Heart left ventricle (tissue), 16 donors: ENCODE measurements around the gene PCBD1. TPM values are rescaled to one million over a fixed set of nuclear protein-coding genes. Genes with fewer than 3 reads are reported as not detected.

Experiments
- ATAC-seq, 4 donors: fragments of 200-7000 bp; cut with Tn5 transposase; one replicate each; pipeline ENCODE4 v1.9.1; 2020 to 2022; ENCODE audit warnings: moderate library complexity in 4 of 4, mild to moderate bottlenecking in 3 of 4, moderate number of reproducible peaks in 1 of 4
- DNase-seq, 5 donors: peaks; one replicate each; pipeline ENCODE4 v3.0.0-alpha.2; 2020
- H3K27ac ChIP-seq, 12 donors: fragments of 200-600 bp; sonication (generic) in 4 of 12; one replicate each; pipeline versions ENCODE4 v1.5.0 to v1.8.0; 2016 to 2022; ENCODE audit warnings: mild to moderate bottlenecking in 2 of 12
- H3K27me3 ChIP-seq, 9 donors: fragments of 200-600 bp; sonication (generic) in 2 of 9; one replicate each; pipeline versions ENCODE4 v1.5.1 to v1.8.0; 2016 to 2022; ENCODE audit warnings: mild to moderate bottlenecking in 3 of 9
- H3K36me3 ChIP-seq, 9 donors: fragments of 200-600 bp; sonication (generic) in 2 of 9; one replicate each; pipeline versions ENCODE4 v1.5.0 to v1.8.0; 2018 to 2022; ENCODE audit warnings: mild to moderate bottlenecking in 2 of 9
- H3K4me1 ChIP-seq, 12 donors: fragments of 200-600 bp; sonication (generic) in 4 of 12; one replicate each; pipeline versions ENCODE4 v1.5.0 to v1.8.0; 2016 to 2022; ENCODE audit warnings: mild to moderate bottlenecking in 3 of 12
- H3K4me3 ChIP-seq, 12 donors: fragments of 200-600 bp; sonication (generic) in 4 of 12; one replicate each; pipeline versions ENCODE4 v1.5.0 to v1.8.0; 2017 to 2022; ENCODE audit warnings: mild to moderate bottlenecking in 9 of 12, moderate library complexity in 4 of 12
- H3K9me3 ChIP-seq, 12 donors: fragments of 200-600 bp; sonication (generic) in 4 of 12; one replicate each; pipeline versions ENCODE4 v1.5.0 to v1.8.0; 2016 to 2022; ENCODE audit warnings: mild to moderate bottlenecking in 1 of 12
- CTCF ChIP-seq, 12 donors: fragments of 200-600 bp; sonication (generic) in 4 of 12; IDR thresholded peaks; one replicate each; pipeline versions ENCODE4 v1.5.0 to v1.8.0; 2018 to 2022; ENCODE audit warnings: antibody characterized with exemption in 12 of 12, mild to moderate bottlenecking in 5 of 12
- POLR2A ChIP-seq, 2 donors: fragments of 450-650 bp; IDR thresholded peaks; one replicate each; pipeline ENCODE4 v1.6.1; 2017; ENCODE audit warnings: antibody characterized with exemption in 2 of 2, mild to moderate bottlenecking in 2 of 2, moderate library complexity in 2 of 2
- WGBS, 4 donors: extraction: QIAGEN DNeasy Blood & Tissue Kit in 2 of 4; methylation state at CpG; one replicate each; pipeline versions ENCODE4 v1.1.5 to v1.1.7; 2013 to 2018; 5-methylcytosine and 5-hydroxymethylcytosine counted together
- intact Hi-C, 10 donors: fragments of 100-400 bp; cut with DNase I; formaldehyde crosslinking; loops; one replicate each; pipeline versions ENCODE4 v1.11.1 to v1.14.2; 2022
- polyA plus RNA-seq, 2 donors: library from polyadenylated mRNA; stranded (reverse); fragments of 200-250 nt; gene quantifications; one replicate each; pipeline ENCODE4 v1.2.3, GENCODE V29; 2013
- total RNA-seq, 9 donors: library from RNA; depleted of rRNA in 2 of 9; stranded (reverse); fragments of >200 nt in 2 of 9; fragmentation: NEBNext Ultra II Directional in 3 of 9; extraction: Animal tissue kit (Norgen Biotek cat#: 25700) in 3 of 9; gene quantifications; one replicate each; pipeline versions ENCODE4 v1.1.0 to v1.2.4, GENCODE V29; 2016 to 2023
- donor health status: ischemic (EF 13 %, LVEDD 7.1; RV severe dilation, severe dysfunction).
- donor health status: healthy with polysubstance abuse.
- donor health status: DM: no; HTN: yes; CAD: no.
- donor health status: DM: no; HTN: no; CAD: no.
- donor health status: ischemic (EF 25% LVEDD 6.9; RV normal size, moderate dysfunction).
- donor health status: ischemic (EF 25% LVEDD 5.7; RV mildly dilated, moderate dysfunction).
- donor health status: healthy.
- donor health status: DM: yes; HTN: yes; CAD: no.
- donor health status: ischemic (EF 35%, LVEDD 5.7; RV mildly dilated, moderate dysfunction).
- donor health status: nonischemic (EF 11% LVEDD 7.7; RV severe dilation, severe dysfunction).
- donor health status: DM: yes; HTN: yes; CAD: no.
- donor health status: PGD.
- donor health status: ischemic (EF 29% LVEDD 5.4; RV normal size, mild dysfunction).
- donor health status: nonischemic (EF 23%, LVEDD 6.1; RV moderate dilation, normal function).

PCBD1 gene
- total and polyA plus RNA-seq, 11 donors: 103 to 189 (median 144) TPM

DNA sequence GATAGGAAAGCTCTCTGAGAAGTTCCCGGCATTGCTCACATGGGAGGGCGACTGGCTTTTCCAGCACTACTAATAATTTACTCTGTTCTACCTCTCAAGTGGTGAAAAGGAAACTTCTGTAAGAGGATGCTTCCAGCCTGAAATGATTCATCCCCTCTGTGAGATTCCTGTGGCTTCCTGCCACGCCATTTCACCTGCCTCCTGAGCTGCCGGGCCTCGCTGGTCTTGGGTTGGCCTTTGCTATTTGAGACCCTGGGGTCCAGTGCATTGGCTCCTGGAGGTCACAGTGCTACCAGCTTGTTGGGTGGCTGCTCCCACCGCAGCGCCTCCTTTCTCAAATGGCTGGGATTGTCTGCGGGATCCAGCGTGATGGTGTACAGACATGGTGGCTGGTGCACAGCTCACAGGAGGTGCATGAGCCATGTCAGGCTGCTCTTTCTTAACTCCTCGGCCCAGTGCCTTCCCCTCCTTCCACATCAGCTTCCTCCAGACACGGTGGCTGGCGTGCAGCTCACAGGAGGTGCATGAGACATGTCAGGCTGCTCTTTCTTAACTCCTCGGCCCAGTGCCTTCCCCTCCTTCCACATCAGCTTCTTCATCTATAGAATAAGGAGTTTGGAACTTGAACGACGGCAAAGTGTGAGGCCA lies 42.9 kb upstream of the PCBD1 start:
- 78 to 90% (median 82%) methylated on average over 15 of the region's 15 CpGs for WGBS, 4 donors
- Histone ChIP-seq H3K9me3 (no peaks in the 10 kb centered on the region), H3K27me3 (peaks cover 0 to 12% (median 0%) of the 10 kb centered on the region in 9 donors), H3K4me1 (peaks cover 0 to 11% (median 2%) of the 10 kb centered on the region in 12 donors), H3K27ac (no peak overlapping the region), H3K4me3 (no peak overlapping the region), H3K36me3 (no peaks in the 10 kb centered on the region)
- intact Hi-C loops: loop anchor here in 2 of 10 donors (10.0 kb wide), 1 partner anchor 134 kb away; no protein-coding TSS in a partner anchor
- DNase-seq: peak in 1 of 5 donors; percentile 30
- no peak for ATAC-seq
- TF ChIP-seq POLR2A (IDR thresholded peaks at IDR 0.05) (no peak), CTCF (IDR thresholded peaks at IDR 0.05) (no peak)

- H3K9me3 ChIP-seq: no peaks in the 10 kb centered on the region
- 71 to 79% (median 76%) methylated on average over 17 of the region's 17 CpGs for WGBS, 4 donors
- peak in 1 of 5 donors; percentile 6 for DNase-seq
- peaks cover 0 to 11% (median 0%) of the 10 kb centered on the region in 12 donors for H3K4me1 ChIP-seq
- no peaks in the 10 kb centered on the region for H3K36me3 ChIP-seq
- no peak overlapping the region for H3K4me3 ChIP-seq
- TF ChIP-seq CTCF (IDR thresholded peaks at IDR 0.05) (no peak), POLR2A (IDR thresholded peaks at IDR 0.05) (no peak)
- ATAC-seq: no peak
- H3K27me3 ChIP-seq: peaks cover 0 to 12% (median 0%) of the 10 kb centered on the region in 9 donors
- intact Hi-C loops: loop anchor here in 2 of 10 donors (10.0 kb wide), 1 partner anchor 134 kb away; no protein-coding TSS in a partner anchor
- H3K27ac ChIP-seq: no peak overlapping the region
These were observed 42.1 kb upstream of the PCBD1 start for GRCh38 chr10:70930263-70931000.

DNA sequence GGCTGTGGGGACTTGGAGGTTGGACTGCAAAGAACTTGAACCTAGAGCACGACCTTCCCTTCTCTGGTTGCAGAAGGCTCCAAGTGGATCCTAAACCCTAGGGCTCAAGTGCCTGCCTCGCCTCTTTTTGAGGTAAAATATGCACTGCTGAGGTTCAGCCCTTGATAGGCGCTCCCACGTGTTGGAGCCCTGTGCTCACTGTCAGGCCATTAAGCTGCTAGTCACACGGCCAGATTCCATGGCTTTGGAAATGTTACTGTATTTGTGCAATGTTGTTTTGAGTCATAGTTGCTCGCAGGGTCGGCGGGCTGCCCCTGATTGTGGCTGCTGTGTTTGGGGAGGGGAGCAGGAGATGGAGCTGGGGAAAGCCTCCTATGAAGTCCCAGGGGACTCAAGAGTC lies 39.8 kb upstream of the PCBD1 start:
- H3K27ac ChIP-seq: no peak overlapping the region
- ATAC-seq (no peak), DNase-seq (no peak)
- H3K9me3 ChIP-seq: no peaks in the 10 kb centered on the region
- H3K27me3 ChIP-seq: peaks cover 0 to 12% (median 0%) of the 10 kb centered on the region in 9 donors
- no peak overlapping the region for H3K4me3 ChIP-seq
- 70 to 77% (median 75%) methylated on average over 7 to 8 of the region's 8 CpGs for WGBS, 4 donors
- TF ChIP-seq POLR2A (IDR thresholded peaks at IDR 0.05) (no peak), CTCF (IDR thresholded peaks at IDR 0.05) (no peak)
- intact Hi-C loops: loop anchor here (5.0 to 10.0 kb wide), 7 partner anchors 134 to 359 kb away; no protein-coding TSS in a partner anchor
- H3K4me1 ChIP-seq: peaks cover 0 to 11% (median 0%) of the 10 kb centered on the region in 12 donors
- H3K36me3 ChIP-seq: no peaks in the 10 kb centered on the region
